Nephron progenitor cell (in vitro differentiated cells): Measurements from ENCODE around the gene UGCG.
"Not testable (repeated sequence)": the region's sequence is repeated elsewhere in the genome, so short reads cannot be mapped to it uniquely, and the experiment has no call there.

ENCODE experiments used
- DNase-seq: peaks from one replicate; pipeline ENCODE4 v3.0.0; 2021
- H3K27ac Mint-ChIP-seq: 2 replicates; pipeline ENCODE4 v1.8.0; 2021; ENCODE audit warnings: mild to moderate bottlenecking, moderate library complexity, mixed read lengths
- H3K27me3 Mint-ChIP-seq: 2 replicates; pipeline ENCODE4 v1.8.0; 2021; ENCODE audit warnings: mild to moderate bottlenecking, low read depth, mixed read lengths; ENCODE audit not compliant: poor library complexity
- H3K36me3 Mint-ChIP-seq: 2 replicates; pipeline ENCODE4 v1.8.0; 2021; ENCODE audit warnings: low read depth, mixed read lengths
- H3K4me1 Mint-ChIP-seq: 2 replicates; pipeline ENCODE4 v1.8.0; 2021; ENCODE audit warnings: mixed read lengths
- H3K4me3 Mint-ChIP-seq: 2 replicates; pipeline ENCODE4 v1.8.0; 2021; ENCODE audit warnings: mild to moderate bottlenecking, moderate library complexity, mixed read lengths
- H3K9me3 Mint-ChIP-seq: 2 replicates; pipeline ENCODE4 v1.8.0; 2021; ENCODE audit warnings: mild to moderate bottlenecking, moderate library complexity, mixed read lengths
- CTCF ChIP-seq: fragments of 200-600 bp; sonication (generic); IDR thresholded peaks from 2 replicates; pipeline ENCODE4 v1.5.0; 2021; ENCODE audit warnings: antibody characterized with exemption

Gene UGCG

GRCh38 chr9:111870774-111871498, 25.7 kb upstream of the UGCG start:
- H3K36me3 Mint-ChIP-seq: no peaks in the 10 kb centered on the region
- H3K4me1 Mint-ChIP-seq: peaks cover 14% of the 10 kb centered on the region
- H3K27ac Mint-ChIP-seq: no peak overlapping the region
- H3K27me3 Mint-ChIP-seq: no peaks in the 10 kb centered on the region
- peaks cover 11% of the 10 kb centered on the region for H3K9me3 Mint-ChIP-seq
- TF ChIP-seq CTCF: no peak
- no peak for DNase-seq
- H3K4me3 Mint-ChIP-seq: no peak overlapping the region

- no peak overlapping the region for H3K4me3 Mint-ChIP-seq
- no peak for TF ChIP-seq CTCF
- DNase-seq: no peak
- H3K4me1 Mint-ChIP-seq: peaks cover 19% of the 10 kb centered on the region
- peaks cover 11% of the 10 kb centered on the region for H3K9me3 Mint-ChIP-seq
- no peaks in the 10 kb centered on the region for H3K36me3 Mint-ChIP-seq
- H3K27me3 Mint-ChIP-seq: no peaks in the 10 kb centered on the region
- no peak overlapping the region for H3K27ac Mint-ChIP-seq
Measured at GRCh38 chr9:111871499-111871855, 25.1 kb upstream of the UGCG start.

- H3K4me1 Mint-ChIP-seq: peaks cover 21% of the 10 kb centered on the region
- peaks cover 8% of the 10 kb centered on the region for H3K9me3 Mint-ChIP-seq
Measured at GRCh38 chr9:111872886-111873285, 23.7 kb upstream of the UGCG start.

GRCh38 chr9:111873901-111874300, 22.7 kb upstream of the UGCG start:
- TF ChIP-seq CTCF: no peak
- H3K27ac Mint-ChIP-seq: no peak overlapping the region
- H3K4me1 Mint-ChIP-seq: peaks cover 21% of the 10 kb centered on the region
- DNase-seq: no peak
- H3K27me3 Mint-ChIP-seq: no peaks in the 10 kb centered on the region
- no peaks in the 10 kb centered on the region for H3K36me3 Mint-ChIP-seq
- H3K9me3 Mint-ChIP-seq: peaks cover 3% of the 10 kb centered on the region
- H3K4me3 Mint-ChIP-seq: no peak overlapping the region

More at GRCh38 chr9:111872886-111873285, 23.7 kb upstream of the UGCG start:
- Mint-ChIP-seq H3K4me3 (no peak overlapping the region), H3K27ac (peak overlapping the region; percentile 54), H3K27me3 (no peaks in the 10 kb centered on the region), H3K36me3 (no peaks in the 10 kb centered on the region)
- TF ChIP-seq CTCF: no peak
- no peak for DNase-seq

GRCh38 chr9:111874500-111874899, 22.1 kb upstream of the UGCG start:
- no peaks in the 10 kb centered on the region for H3K27me3 Mint-ChIP-seq
- peaks cover 3% of the 10 kb centered on the region for H3K9me3 Mint-ChIP-seq

GRCh38 chr9:111875291-111875690, 21.3 kb upstream of the UGCG start:
- DNase-seq, H3K36me3 Mint-ChIP-seq, H3K4me3 Mint-ChIP-seq, H3K27me3 Mint-ChIP-seq, H3K9me3 Mint-ChIP-seq: not testable (repeated sequence)
- peak overlapping the region; percentile 26 for H3K27ac Mint-ChIP-seq
- H3K4me1 Mint-ChIP-seq: peaks cover 21% of the 10 kb centered on the region

More at GRCh38 chr9:111874500-111874899, 22.1 kb upstream of the UGCG start:
- H3K4me3 Mint-ChIP-seq: no peak overlapping the region
- H3K4me1 Mint-ChIP-seq: peaks cover 21% of the 10 kb centered on the region
- TF ChIP-seq CTCF: no peak
- DNase-seq: no peak
- no peaks in the 10 kb centered on the region for H3K36me3 Mint-ChIP-seq
- no peak overlapping the region for H3K27ac Mint-ChIP-seq

- H3K27ac Mint-ChIP-seq: peak overlapping the region; percentile 26
- H3K36me3 Mint-ChIP-seq, DNase-seq, H3K27me3 Mint-ChIP-seq, H3K9me3 Mint-ChIP-seq, H3K4me3 Mint-ChIP-seq: not testable (repeated sequence)
- peaks cover 21% of the 10 kb centered on the region for H3K4me1 Mint-ChIP-seq
Measured at GRCh38 chr9:111875691-111876090, 20.9 kb upstream of the UGCG start.
